Duodenal mucosa (tissue), 2 donors: ENCODE measurements around the gene TBC1D17.

Experiments used
- H3K27ac ChIP-seq: one replicate; pipeline ENCODE4 v1.7.0; 2013; ENCODE audit warnings: low read depth, low read length
- H3K27me3 ChIP-seq, 2 donors: one replicate each; pipeline ENCODE4 v1.7.0; 2013; ENCODE audit warnings: low read length in 2 of 2, control low read depth in 1 of 2; ENCODE audit not compliant: insufficient read depth in 2 of 2, control insufficient read depth in 1 of 2
- H3K36me3 ChIP-seq, 2 donors: one replicate each; pipeline ENCODE4 v1.7.0; 2013; ENCODE audit warnings: low read length in 2 of 2, control low read depth in 1 of 2; ENCODE audit not compliant: insufficient read depth in 2 of 2, control insufficient read depth in 1 of 2
- H3K4me1 ChIP-seq, 2 donors: one replicate each; pipeline ENCODE4 v1.7.0; 2013; ENCODE audit warnings: low read length in 2 of 2, control low read depth in 1 of 2; ENCODE audit not compliant: insufficient read depth in 2 of 2, control insufficient read depth in 1 of 2
- H3K4me3 ChIP-seq, 2 donors: one replicate each; pipeline ENCODE4 v1.7.0; 2013; ENCODE audit warnings: low read length in 2 of 2, low read depth in 1 of 2
- H3K9ac ChIP-seq, 2 donors: one replicate each; pipeline ENCODE4 v1.7.0; 2013; ENCODE audit warnings: low read length in 2 of 2, low read depth in 1 of 2
- H3K9me3 ChIP-seq, 2 donors: one replicate each; pipeline ENCODE4 v1.7.0; 2013; ENCODE audit warnings: low read length in 2 of 2, control low read depth in 1 of 2; ENCODE audit not compliant: control insufficient read depth in 1 of 2

The TBC1D17 gene

DNA sequence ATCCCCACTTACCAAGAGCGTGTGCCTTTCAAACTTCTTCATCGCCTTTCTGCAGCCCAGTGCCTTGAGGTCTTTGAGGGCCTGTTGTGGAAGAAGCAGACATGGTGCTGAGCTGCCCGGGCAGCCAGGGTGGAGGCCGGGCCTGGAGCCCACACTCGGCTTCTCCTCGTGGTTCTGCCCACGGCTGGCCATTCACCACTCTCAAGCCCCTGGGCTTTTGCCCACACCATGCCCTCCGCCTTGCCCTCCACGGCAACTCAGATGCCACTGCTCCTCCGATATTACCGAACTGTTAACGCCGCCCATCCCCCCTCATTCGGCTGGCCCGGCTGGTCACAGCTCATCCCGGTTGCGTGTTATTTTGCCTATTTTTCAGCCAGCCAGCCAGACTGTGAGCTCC lies 13.9 kb downstream of the TBC1D17 start:
- Histone ChIP-seq H3K27me3 (no peaks in the 10 kb centered on the region), H3K9me3 (no peaks in the 10 kb centered on the region), H3K27ac (no peak overlapping the region), H3K9ac (no peak overlapping the region), H3K4me1 (peaks cover 10 to 17% of the 10 kb centered on the region in 2 donors), H3K4me3 (no peak overlapping the region), H3K36me3 (no peaks in the 10 kb centered on the region)

DNA sequence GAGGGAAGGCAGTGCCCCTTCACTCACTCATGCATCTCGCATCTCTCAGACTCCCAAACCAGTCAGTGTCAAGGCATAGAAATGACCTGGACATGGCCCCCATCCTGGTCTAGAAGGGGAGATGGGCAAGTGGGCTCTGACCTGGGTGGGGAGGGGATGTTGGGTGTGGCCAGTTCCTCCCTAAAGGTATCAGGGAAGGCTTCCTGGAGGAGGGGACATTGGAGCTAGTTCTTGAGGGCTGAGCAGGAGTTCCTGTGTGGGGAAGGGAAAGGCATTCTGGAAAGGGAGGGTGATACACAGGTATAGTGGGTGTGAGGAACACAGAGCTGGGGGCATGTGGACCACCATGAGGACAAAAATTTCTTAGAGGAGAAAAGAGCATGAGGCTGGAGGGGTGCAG lies 15.2 kb downstream of the TBC1D17 start:
- Histone ChIP-seq H3K27me3 (no peaks in the 10 kb centered on the region), H3K4me3 (no peak overlapping the region), H3K27ac (no peak overlapping the region), H3K4me1 (peaks cover 6 to 17% of the 10 kb centered on the region in 2 donors), H3K9me3 (no peaks in the 10 kb centered on the region), H3K9ac (no peak overlapping the region), H3K36me3 (no peaks in the 10 kb centered on the region)

GRCh38 chr19:49894011-49894664 lies 16.6 kb downstream of the TBC1D17 start:
- H3K27ac ChIP-seq = no peak overlapping the region
- H3K9me3 ChIP-seq = no peaks in the 10 kb centered on the region
- no peaks in the 10 kb centered on the region for H3K27me3 ChIP-seq
- no peak overlapping the region for H3K4me3 ChIP-seq
- peaks cover 4 to 14% of the 10 kb centered on the region in 2 donors for H3K4me1 ChIP-seq
- no peak overlapping the region for H3K9ac ChIP-seq
- H3K36me3 ChIP-seq = no peaks in the 10 kb centered on the region

GRCh38 chr19:49894879-49895565 lies 17.5 kb downstream of the TBC1D17 start:
- Histone ChIP-seq H3K27ac (no peak overlapping the region), H3K9me3 (no peaks in the 10 kb centered on the region), H3K4me3 (no peak overlapping the region), H3K36me3 (no peaks in the 10 kb centered on the region), H3K9ac (no peak overlapping the region), H3K4me1 (peaks cover 4 to 13% of the 10 kb centered on the region in 2 donors), H3K27me3 (no peaks in the 10 kb centered on the region)

- Histone ChIP-seq H3K27ac (no peak overlapping the region), H3K4me1 (peaks cover 4 to 9% of the 10 kb centered on the region in 2 donors), H3K9ac (no peak overlapping the region), H3K36me3 (no peaks in the 10 kb centered on the region), H3K27me3 (no peaks in the 10 kb centered on the region), H3K9me3 (no peaks in the 10 kb centered on the region), H3K4me3 (peak overlapping the region in 1 of 2 donors; percentile 36)
These were observed 18.2 kb downstream of the TBC1D17 start for GRCh38 chr19:49895566-49896297.

DNA sequence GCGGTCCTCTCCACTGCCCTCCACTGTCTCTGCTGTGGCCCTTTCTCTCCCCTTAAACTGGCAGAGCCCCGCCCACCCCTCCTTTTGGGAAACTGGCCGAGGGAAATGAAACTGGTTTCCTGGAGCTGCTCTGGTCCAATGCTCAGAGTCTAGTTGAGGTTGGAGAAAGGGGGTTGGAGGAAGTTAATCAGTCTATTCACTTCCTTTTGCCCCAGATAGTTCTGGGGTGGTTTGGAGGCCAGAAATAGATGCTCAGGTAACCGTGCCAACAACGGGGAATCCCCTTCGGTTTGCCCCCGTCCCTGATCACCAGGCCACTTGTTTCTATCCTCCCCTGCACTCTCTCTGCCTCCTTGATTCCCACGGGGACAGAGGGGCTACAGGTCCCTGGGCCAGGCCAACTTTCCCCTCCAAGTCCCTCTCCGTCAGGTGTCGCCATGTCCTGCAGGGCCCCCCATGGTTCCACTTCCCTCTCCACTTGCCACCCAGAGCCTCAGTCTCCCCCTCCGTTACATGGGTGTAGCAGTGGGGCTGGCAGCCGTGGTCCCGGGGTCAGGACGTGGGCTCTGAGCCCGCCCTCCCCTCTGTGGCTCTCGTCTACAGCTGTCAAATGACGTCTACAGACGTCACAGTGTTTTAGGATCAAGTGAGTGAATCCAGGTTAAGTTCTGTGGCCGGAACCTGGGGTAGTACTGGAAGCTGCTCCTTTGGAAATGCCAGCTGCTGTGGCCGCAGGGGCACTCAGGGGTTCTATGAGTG lies 19.5 kb downstream of the TBC1D17 start, which contains the start of gene IL4I1:
Gene IL4I1, minus strand, starts transcription at position 25 of the 759 bp plus-strand sequence. CDS start 727 bp downstream, outside the sequence.
- Histone ChIP-seq H3K9ac (peak within 1 kb of the TSS; percentile 18 to 38), H3K9me3 (no peaks in the 10 kb centered on the region), H3K27ac (peak within 1 kb of the TSS; percentile 36), H3K36me3 (no peaks in the 10 kb centered on the region), H3K4me3 (peak within 1 kb of the TSS; percentile 36 to 45), H3K27me3 (no peaks in the 10 kb centered on the region), H3K4me1 (peaks cover 4 to 9% of the 10 kb centered on the region in 2 donors)

DNA sequence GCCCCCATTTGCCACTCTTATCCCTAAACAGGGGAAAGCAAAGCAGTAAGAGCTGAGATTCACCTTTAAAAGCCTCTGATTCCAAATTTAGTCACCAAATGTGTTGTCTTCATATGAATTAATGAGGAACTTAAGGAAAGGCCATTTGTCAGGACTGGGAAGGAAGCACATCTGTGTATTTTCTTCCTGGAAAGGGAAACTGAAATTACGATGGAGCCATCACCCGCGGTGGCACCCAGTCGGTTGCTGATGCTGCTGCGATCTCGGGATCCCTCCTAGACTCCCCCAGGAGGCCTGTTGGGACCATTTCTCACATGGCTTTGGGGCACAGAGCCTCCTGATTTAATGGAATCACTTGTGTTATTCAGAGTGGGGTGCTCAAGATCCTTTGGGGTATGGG lies 26.6 kb downstream of the TBC1D17 start:
- Histone ChIP-seq H3K27me3 (no peaks in the 10 kb centered on the region), H3K9ac (no peak overlapping the region), H3K4me1 (no peaks in the 10 kb centered on the region), H3K9me3 (no peaks in the 10 kb centered on the region), H3K4me3 (no peak overlapping the region), H3K36me3 (peaks cover 16 to 30% of the 10 kb centered on the region in 2 donors), H3K27ac (no peak overlapping the region)

- Histone ChIP-seq H3K9me3 (no peaks in the 10 kb centered on the region), H3K9ac (no peak overlapping the region), H3K27ac (no peak overlapping the region), H3K4me3 (no peak overlapping the region), H3K4me1 (peaks cover 4 to 11% of the 10 kb centered on the region in 2 donors), H3K27me3 (no peaks in the 10 kb centered on the region), H3K36me3 (peaks cover 16 to 40% of the 10 kb centered on the region in 2 donors)
These were observed 29.5 kb downstream of the TBC1D17 start for GRCh38 chr19:49906879-49907564.

- Histone ChIP-seq H3K27ac (no peak overlapping the region), H3K36me3 (peaks cover 16 to 46% of the 10 kb centered on the region in 2 donors)
These were observed 30.4 kb downstream of the TBC1D17 start for GRCh38 chr19:49907745-49908446.

More at GRCh38 chr19:49907745-49908446, 30.4 kb downstream of the TBC1D17 start:
- H3K4me1 ChIP-seq = peaks cover 4 to 11% of the 10 kb centered on the region in 2 donors
- no peak overlapping the region for H3K4me3 ChIP-seq
- H3K9ac ChIP-seq = no peak overlapping the region
- no peaks in the 10 kb centered on the region for H3K27me3 ChIP-seq
- H3K9me3 ChIP-seq = no peaks in the 10 kb centered on the region
